Aorta (tissue), 5 donors: ENCODE results near the gene RAB25. TPM values are rescaled to one million over a fixed set of nuclear protein-coding genes. Genes with fewer than 3 reads are reported as not detected.
"Not testable (repeated sequence)": the region's sequence is repeated elsewhere in the genome, so short reads cannot be mapped to it uniquely, and the experiment has no call there.

Experiments used
- ATAC-seq: fragments of 200-7000 bp; cut with Tn5 transposase; one replicate; pipeline ENCODE4 v1.9.1; 2022; ENCODE audit warnings: moderate library complexity; ENCODE audit not compliant: low FRiP score
- DNase-seq, 2 donors: peaks; one replicate each; pipeline ENCODE4 v3.0.0-alpha.2; 2020
- H3K27ac ChIP-seq, 2 donors: one replicate each; pipeline ENCODE4 v1.5.1; 2013; ENCODE audit warnings: low read length in 2 of 2, mild to moderate bottlenecking in 2 of 2, moderate library complexity in 2 of 2, control low read depth in 1 of 2, inconsistent platforms in 1 of 2, low read depth in 1 of 2
- H3K27me3 ChIP-seq, 2 donors: one replicate each; pipeline ENCODE4 v1.6.1; 2013; ENCODE audit warnings: control low read depth in 1 of 2, low read length in 1 of 2, mild to moderate bottlenecking in 1 of 2, moderate library complexity in 1 of 2; ENCODE audit not compliant: insufficient read depth in 2 of 2, control insufficient read depth in 1 of 2
- H3K36me3 ChIP-seq, 2 donors: one replicate each; pipeline ENCODE4 v1.6.1; 2013; ENCODE audit warnings: control low read depth in 1 of 2, low read length in 1 of 2, mild to moderate bottlenecking in 1 of 2; ENCODE audit not compliant: insufficient read depth in 2 of 2, control insufficient read depth in 1 of 2
- H3K4me1 ChIP-seq, 2 donors: one replicate each; pipeline ENCODE4 v1.6.1; 2013; ENCODE audit warnings: low read length in 2 of 2, control low read depth in 1 of 2, mild to moderate bottlenecking in 1 of 2, moderate library complexity in 1 of 2; ENCODE audit not compliant: insufficient read depth in 2 of 2, control insufficient read depth in 1 of 2
- H3K4me3 ChIP-seq, 2 donors: one replicate each; pipeline ENCODE4 v1.5.1; 2013; ENCODE audit warnings: low read length in 2 of 2, control low read depth in 1 of 2, mild to moderate bottlenecking in 1 of 2
- H3K9me3 ChIP-seq: one replicate; pipeline ENCODE4 v1.6.1; 2013; ENCODE audit warnings: mild to moderate bottlenecking, low read length; ENCODE audit not compliant: control insufficient read depth
- WGBS, 2 donors: extraction: QIAGEN DNeasy Blood & Tissue Kit; methylation state at CpG; one replicate each; pipeline ENCODE4 v1.1.7; 2013; 5-methylcytosine and 5-hydroxymethylcytosine counted together
- intact Hi-C, 2 donors: fragments of 100-400 bp; cut with DNase I; formaldehyde crosslinking; loops; one replicate each; pipeline versions ENCODE4 v1.14.2 to v1.15.0; 2022
- polyA plus RNA-seq, 2 donors: library from polyadenylated mRNA; stranded (reverse); fragments of 200-250 nt; gene quantifications; one replicate each; pipeline ENCODE4 v1.2.3, GENCODE V29; 2013
- total RNA-seq, 2 donors: library from RNA; stranded (reverse); fragmentation: NEBNext Ultra II Directional; extraction: Animal tissue kit (Norgen Biotek cat#: 25700); gene quantifications; one replicate each; pipeline ENCODE4 v1.2.1, GENCODE V29; 2021
- donor health status: healthy with polysubstance abuse.
- donor health status: Bipolar disorder and iron deficiency.
- donor health status: DM: no; HTN: no; CAD: no.
- donor health status: DM: no; HTN: no; CAD: no.
- donor health status: DM: yes; HTN: yes; CAD: no.

Gene RAB25
- total and polyA plus RNA-seq, 4 donors: 1.5 to 32.4 TPM; not detected in 2

- Histone ChIP-seq H3K9me3 (no peaks in the 10 kb centered on the region), H3K4me1 (no peaks in the 10 kb centered on the region), H3K27ac (peak overlapping the region; percentile 83 to 88), H3K27me3 (no peaks in the 10 kb centered on the region), H3K4me3 (peak overlapping the region; percentile 60 to 99), H3K36me3 (no peaks in the 10 kb centered on the region)
- intact Hi-C loops: loop anchor here in 1 of 2 donors (1.0 to 2.0 kb wide), 2 partner anchors 9 to 14 kb away; no protein-coding TSS in a partner anchor
- peak; percentile 66 to 83 for DNase-seq
- 0% methylated on average over 49 of the region's 49 CpGs for WGBS, 2 donors
- peak; percentile 34 for ATAC-seq
These were observed 54.1 kb downstream of the RAB25 start for GRCh38 chr1:156114919-156115513.

GRCh38 chr1:156115514-156116374 is 54.8 kb downstream of the RAB25 start:
- no peaks in the 10 kb centered on the region for H3K27me3 ChIP-seq
- intact Hi-C loops: loop anchor here in 1 of 2 donors (2.0 kb wide), 1 partner anchor 13 kb away; no protein-coding TSS in a partner anchor
- no peaks in the 10 kb centered on the region for H3K9me3 ChIP-seq
- H3K4me3 ChIP-seq: peak overlapping the region; percentile 60 to 99
- H3K4me1 ChIP-seq: no peaks in the 10 kb centered on the region
- no peaks in the 10 kb centered on the region for H3K36me3 ChIP-seq
- 1% methylated on average over 19 of the region's 19 CpGs for WGBS, 2 donors
- peak; percentile 82 to 87 for DNase-seq
- peak overlapping the region; percentile 83 to 88 for H3K27ac ChIP-seq
- ATAC-seq: peak; percentile 31

- H3K27me3 ChIP-seq, H3K4me1 ChIP-seq, H3K36me3 ChIP-seq, intact Hi-C loops, H3K9me3 ChIP-seq, ATAC-seq, DNase-seq: not testable (repeated sequence)
- H3K27ac ChIP-seq: peak overlapping the region in 1 of 2 donors; percentile 14
- WGBS, 2 donors: 8 to 10% methylated on average over 5 of the region's 5 CpGs
- peak overlapping the region; percentile 60 to 99 for H3K4me3 ChIP-seq
These were observed 55.8 kb downstream of the RAB25 start for GRCh38 chr1:156116731-156117130.

- peak overlapping the region in 1 of 2 donors; percentile 69 for H3K27ac ChIP-seq
- DNase-seq (peak; percentile 48 to 63), ATAC-seq (no peak)
- H3K36me3 ChIP-seq: no peaks in the 10 kb centered on the region
- intact Hi-C loops: no loop called here
- no peaks in the 10 kb centered on the region for H3K9me3 ChIP-seq
- WGBS, 2 donors: 7 to 9% methylated on average over 13 of the region's 13 CpGs
- H3K4me3 ChIP-seq: peak overlapping the region; percentile 60 to 99
- no peaks in the 10 kb centered on the region for H3K27me3 ChIP-seq
- no peaks in the 10 kb centered on the region for H3K4me1 ChIP-seq
These were observed 56.6 kb downstream of the RAB25 start for GRCh38 chr1:156117414-156118176.

GRCh38 chr1:156118177-156118868 is 57.4 kb downstream of the RAB25 start:
- WGBS, 2 donors: 1 to 3% methylated on average over 8 of the region's 8 CpGs
- no peak for ATAC-seq
- Histone ChIP-seq H3K4me1 (no peaks in the 10 kb centered on the region), H3K9me3 (no peaks in the 10 kb centered on the region), H3K27ac (peak overlapping the region in 1 of 2 donors; percentile 69), H3K27me3 (no peaks in the 10 kb centered on the region), H3K4me3 (peak overlapping the region; percentile 60 to 99), H3K36me3 (no peaks in the 10 kb centered on the region)
- intact Hi-C loops: no loop called here
- peak; percentile 56 to 86 for DNase-seq

GRCh38 chr1:156119503-156120209 is 58.7 kb downstream of the RAB25 start:
- Histone ChIP-seq H3K36me3 (no peaks in the 10 kb centered on the region), H3K27ac (peak overlapping the region; percentile 3 to 73), H3K27me3 (no peaks in the 10 kb centered on the region), H3K4me3 (peak overlapping the region; percentile 3 to 4), H3K9me3 (no peaks in the 10 kb centered on the region), H3K4me1 (no peaks in the 10 kb centered on the region)
- 19 to 24% methylated on average over 3 of the region's 3 CpGs for WGBS, 2 donors
- intact Hi-C loops: loop anchor here in 1 of 2 donors (10.0 kb wide), 1 partner anchor 145 kb away; the partner anchor contains the start of gene ARHGEF2
- ATAC-seq: no peak
- peak in 1 of 2 donors; percentile 75 for DNase-seq
